OCI-LY3 (cell line): Measurements from ENCODE around the gene STK32C.

Experiments
- EZH2phosphoT487 ChIP-seq: fragments of 200-600 bp; shearing (Covaris generic); IDR thresholded peaks from 2 replicates; pipeline ENCODE4 v1.6.1; 2018; ENCODE audit warnings: antibody characterized with exemption, mixed run types, low read depth
- TF ChIP-seq, protein P1 (sequence below): fragments of 200-600, 300-600 bp; sonication (generic); IDR thresholded peaks from 2 replicates; pipeline ENCODE4 v1.5.1; 2014; ENCODE audit warnings: antibody characterized with exemption, low read length, low read depth

DNA sequence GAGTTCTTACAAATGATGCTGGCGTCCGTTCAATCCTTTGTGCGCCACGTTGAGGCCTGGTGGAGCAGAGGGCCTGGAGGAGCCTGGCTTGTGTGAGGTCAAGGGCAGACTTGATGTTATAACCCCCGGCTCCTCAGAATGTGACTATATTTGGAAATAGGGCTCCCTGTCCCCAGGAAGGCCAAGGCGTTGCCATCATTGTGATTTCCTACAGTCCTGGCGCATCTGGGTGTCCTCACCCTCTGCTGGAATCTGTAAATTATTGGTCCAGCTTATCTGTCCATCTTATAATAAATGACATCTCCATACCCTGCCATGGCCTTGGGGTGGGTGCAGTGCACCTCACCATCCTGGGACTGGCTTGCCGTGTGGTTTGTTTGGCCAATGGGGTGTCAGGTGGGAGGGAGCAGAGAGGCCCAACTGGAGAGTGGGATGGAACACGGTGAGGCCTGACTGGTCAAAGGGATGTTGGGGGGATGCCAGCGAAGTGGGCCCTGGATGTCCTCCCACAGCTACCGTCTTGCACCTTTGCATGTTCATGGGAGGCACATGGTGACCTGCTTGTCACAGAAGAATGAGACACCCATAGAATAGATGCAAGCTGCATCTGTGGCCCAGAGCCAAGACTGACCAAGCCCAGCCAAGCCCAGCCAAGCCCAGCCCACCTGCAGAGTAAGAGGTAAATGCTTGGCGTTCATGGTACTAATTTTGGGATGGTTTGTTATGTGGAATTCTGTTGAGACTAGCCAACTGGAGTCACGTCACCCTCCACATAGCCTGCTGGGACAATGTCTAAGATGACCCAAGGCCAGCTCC, 13.1 kb upstream of the STK32C start:
- TF ChIP-seq, protein P1, sequence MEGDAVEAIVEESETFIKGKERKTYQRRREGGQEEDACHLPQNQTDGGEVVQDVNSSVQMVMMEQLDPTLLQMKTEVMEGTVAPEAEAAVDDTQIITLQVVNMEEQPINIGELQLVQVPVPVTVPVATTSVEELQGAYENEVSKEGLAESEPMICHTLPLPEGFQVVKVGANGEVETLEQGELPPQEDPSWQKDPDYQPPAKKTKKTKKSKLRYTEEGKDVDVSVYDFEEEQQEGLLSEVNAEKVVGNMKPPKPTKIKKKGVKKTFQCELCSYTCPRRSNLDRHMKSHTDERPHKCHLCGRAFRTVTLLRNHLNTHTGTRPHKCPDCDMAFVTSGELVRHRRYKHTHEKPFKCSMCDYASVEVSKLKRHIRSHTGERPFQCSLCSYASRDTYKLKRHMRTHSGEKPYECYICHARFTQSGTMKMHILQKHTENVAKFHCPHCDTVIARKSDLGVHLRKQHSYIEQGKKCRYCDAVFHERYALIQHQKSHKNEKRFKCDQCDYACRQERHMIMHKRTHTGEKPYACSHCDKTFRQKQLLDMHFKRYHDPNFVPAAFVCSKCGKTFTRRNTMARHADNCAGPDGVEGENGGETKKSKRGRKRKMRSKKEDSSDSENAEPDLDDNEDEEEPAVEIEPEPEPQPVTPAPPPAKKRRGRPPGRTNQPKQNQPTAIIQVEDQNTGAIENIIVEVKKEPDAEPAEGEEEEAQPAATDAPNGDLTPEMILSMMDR, result no peak
- TF ChIP-seq EZH2phosphoT487, result no peak
